Amniotic stem cell (primary cell): ENCODE measurements around the gene OMD.
"Not testable (repeated sequence)": the region's sequence is repeated elsewhere in the genome, so short reads cannot be mapped to it uniquely, and the experiment has no call there.

Experiments
- DNase-seq: peaks from one replicate; lab custom pipeline; 2025; lab: John Stamatoyannopoulos, UW

OMD gene

DNA sequence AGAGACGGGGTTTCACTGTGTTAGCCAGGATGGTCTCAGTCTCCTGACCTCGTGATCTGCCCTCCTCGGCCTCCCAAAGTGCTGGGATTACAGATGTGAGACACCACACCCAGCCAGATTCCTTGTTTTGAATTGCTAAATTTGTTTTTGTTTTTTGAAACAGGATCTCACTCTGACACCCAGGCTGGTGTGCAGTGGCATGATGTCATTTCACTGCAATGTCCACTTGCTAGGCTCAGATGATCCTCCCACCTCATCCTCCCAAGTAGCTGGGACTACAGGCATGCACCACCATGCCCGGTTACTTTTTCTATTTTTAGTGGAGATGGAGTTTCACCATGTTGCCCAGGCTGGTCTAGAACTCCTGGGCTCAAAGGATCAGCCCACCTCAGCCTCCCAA is 13.1 kb downstream of the OMD start:
- not testable (repeated sequence) for DNase-seq

DNA sequence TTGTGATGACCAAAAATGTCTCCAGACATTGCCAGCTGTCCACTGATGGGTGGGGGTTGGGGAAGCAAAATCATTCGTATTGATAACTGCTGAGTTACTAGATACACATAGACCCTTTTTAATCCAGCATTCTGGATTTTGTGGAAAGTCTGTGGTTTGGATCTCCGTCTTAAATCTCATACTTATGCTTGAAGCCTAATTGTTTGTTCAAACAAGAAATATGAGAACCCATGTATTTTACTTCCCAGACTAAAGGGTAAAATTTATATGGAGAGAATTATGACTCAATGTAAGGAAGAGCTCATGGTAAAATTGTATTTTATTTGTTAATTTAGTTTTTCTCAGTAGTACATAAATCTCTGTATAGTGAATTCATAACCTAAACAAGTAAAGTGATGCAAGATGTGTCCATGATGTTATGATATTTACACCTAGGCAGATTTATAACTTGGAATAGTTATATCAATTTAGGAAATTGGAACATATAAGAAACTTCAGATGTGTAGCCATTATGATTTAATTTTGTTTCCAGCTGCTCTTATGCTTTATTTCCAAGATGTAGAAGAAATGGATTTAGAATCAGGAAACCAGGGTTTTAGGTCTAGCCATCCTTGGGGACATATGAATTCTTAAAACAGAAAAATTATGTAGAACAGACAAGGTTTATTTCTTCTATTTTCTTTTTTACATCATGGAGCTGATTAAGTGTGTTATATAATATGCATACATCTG is 15.4 kb downstream of the OMD start:
- no peak for DNase-seq

DNA sequence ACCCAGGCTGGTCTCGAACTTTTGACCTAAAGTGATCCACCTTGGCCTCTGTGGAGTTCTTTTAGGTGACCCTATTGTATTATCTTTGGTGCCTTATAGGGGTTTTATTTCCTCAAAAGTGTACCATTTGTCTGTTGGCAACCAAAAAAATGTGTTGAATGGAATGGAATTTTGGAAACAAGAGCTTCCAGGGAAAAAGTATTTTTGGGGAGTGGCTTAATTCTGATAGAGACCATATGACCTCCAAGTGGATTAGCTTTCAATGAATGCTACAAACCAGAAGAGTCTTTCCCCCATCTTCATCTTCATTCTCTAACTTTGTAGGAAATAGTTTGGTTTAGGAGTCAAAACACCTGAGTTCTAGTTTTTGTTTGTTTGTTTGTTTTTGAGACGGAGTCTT is 16.5 kb downstream of the OMD start:
- DNase-seq: no peak

DNA sequence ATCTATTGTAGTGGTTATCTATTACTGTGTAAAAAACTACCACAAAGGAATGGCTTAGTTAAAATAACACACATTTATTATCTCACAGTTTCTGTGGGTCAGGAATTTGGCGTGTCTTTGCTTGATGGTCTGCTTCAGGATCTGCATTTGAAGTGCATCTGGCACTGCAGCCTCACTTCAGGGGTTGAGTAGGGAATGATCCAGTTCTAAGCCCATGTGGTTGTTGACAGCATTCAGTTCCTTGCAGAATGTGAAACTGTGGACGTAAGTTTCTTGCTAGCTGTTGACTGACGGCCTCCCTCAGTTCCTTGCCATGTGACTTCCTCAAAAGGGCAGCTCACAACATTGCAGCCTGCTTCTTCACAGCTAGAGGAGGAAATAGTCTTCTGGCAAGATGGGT is 17.8 kb downstream of the OMD start:
- no peak for DNase-seq

- DNase-seq: no peak
Measured at GRCh38 chr9:92405818-92406217, 18.5 kb downstream of the OMD start.

DNA sequence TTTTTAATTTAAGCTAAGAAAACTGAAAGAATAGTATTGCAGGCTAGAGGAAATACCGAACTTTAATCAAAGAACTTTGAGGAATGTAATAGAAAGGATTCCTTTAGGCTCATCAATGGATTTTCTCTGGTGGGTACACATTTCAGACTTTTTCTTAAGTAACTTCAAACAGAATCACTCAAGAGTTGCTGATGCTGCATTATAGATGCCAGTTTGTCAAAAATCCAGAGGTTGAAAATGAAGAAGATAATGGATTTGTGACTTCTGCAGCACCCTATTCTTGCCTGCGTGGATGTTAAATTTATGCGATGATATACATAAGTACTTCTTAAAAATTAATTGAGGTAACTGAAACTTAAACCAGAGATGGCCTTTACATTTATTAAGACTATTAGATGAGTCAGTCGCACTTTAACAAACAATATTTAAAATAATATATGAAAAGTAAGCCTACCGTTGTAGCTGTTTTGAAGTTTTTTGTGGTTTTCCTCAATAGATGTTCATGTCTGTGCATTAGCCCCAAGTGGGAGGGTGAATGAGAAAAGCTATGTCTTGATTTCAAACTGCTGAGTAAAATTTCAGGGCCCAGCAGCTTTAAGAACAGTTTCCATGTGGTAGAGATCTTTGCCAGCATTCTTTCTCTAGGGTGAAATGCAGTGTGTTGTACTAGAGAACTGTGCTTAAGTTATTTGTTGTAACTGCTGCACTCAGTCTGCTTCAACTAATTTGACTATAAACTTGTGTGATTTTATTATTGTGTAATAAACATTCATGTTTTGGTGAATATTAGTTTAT is 20.0 kb downstream of the OMD start, which contains the start of gene OGN:
Gene OGN, minus strand, starts transcription at position 537 of the 795 bp plus-strand sequence. CDS start 1,171 bp downstream, outside the sequence.
- no peak for DNase-seq

DNA sequence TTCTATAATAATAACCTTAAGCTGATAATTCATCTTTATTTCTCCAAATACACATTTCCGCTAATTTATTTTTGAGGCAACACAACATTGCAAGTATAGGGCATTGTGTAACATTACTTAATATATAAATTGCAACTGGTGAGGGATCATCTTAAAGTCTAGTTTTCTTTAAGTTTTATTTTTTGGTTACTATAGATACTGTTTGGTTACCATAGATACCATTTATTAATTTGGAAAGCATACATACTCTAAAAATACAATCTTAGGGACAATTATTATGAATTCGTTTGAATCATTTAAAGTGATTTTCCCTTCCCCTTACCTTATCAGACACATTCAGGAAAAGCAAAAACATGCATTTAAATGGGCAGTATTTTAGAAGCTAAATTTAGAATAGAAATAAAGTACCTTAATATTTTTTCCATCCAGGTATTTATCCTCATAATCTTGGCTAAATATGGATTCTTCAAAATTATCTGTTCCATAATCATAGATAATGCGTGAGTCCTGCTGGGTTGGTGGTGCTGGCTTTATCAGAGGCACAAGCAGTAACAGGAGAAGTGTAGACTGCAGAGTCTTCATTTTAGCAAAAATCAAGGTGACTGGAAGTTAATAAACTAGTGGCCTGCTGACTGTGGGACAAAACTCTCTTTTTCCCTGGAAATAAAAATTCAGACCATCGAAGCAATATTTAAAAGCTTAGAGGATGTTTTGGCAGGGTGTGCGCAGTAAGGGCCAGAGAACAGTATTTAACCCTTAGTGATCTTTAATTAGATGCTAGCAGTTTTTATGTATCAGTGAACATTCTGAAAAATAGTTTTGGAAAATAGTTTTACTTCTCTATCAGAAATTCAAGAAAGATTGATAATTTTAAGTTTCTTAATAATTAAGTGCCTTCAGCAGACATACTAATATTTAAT is 21.2 kb downstream of the OMD start:
- DNase-seq: no peak

GRCh38 chr9:92402360-92402759 is 21.9 kb downstream of the OMD start:
- DNase-seq: no peak

DNA sequence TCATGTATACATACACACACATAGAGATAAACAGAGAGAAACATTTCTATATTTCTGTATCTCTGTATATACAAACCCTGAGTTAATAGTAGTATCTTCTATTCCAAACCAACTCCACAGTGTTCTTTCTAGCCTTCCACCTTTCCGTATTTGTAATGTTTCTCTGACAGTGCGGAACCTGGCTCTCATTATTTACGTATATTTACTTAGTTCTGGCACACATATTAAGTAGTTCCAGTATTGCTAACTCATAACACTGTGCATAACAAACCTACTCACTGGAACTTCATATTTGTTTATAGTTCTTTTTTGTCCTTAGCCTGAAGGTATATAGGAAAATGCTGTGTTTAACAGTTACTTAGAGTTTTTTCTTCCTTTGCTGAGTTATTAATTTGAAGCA is 26.4 kb downstream of the OMD start:
- DNase-seq: no peak

DNA sequence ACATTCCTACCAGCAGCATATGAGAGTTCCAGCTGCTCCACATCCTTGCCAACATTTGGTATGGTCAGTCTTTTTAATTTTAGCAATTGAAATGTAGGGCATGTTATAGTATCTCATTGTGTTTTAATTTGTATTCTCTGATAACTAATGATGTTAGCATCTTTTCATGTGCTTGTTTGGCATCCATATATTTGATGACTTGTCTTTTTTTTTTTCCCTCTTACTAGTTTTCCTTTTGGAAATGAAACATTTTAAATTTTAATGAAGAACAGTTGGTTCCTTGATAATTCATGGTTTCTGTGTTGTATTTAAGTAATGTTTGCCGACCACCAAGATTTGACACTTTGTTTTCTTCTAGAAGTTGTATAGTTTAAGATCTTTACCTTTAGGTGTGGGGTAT is 28.7 kb downstream of the OMD start:
- no peak for DNase-seq

DNA sequence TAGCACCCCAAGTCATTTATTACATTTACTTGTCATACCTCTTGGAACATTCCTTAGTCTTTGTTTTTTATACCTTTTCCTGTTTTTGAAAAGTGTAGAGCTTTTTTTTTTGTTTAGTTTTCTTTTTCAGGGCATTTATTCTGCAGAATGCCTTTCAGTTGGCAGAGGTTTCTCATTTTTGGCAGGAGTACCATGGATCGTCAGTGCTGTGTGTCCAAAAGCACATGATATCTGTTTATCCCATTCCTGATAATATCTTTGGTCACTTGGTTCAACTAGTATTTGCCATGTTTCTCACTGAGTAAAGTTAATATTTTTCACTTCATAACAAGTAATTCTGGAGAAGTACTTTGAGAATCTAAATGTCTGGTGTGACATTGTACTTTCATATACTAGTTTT is 30.6 kb downstream of the OMD start:
- no peak for DNase-seq

DNA sequence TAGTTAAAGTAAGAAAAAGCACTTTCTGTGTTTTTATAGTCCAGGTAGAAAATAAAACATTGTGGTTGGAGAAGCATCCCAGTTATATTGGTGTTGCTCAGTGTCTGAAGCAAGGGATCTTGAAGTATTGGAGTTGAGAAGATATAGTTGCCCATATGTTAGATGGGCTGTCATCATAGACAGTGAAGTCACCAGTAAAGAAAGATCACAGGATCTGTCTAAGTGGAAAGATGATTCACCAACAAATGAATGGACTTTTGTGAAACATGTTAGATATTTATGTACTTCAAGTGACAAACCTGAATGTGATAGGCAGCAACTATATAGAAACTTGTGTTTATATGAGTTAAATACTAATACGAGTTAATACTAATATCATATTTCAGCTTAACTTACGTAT is 31.6 kb downstream of the OMD start:
- DNase-seq: no peak

DNA sequence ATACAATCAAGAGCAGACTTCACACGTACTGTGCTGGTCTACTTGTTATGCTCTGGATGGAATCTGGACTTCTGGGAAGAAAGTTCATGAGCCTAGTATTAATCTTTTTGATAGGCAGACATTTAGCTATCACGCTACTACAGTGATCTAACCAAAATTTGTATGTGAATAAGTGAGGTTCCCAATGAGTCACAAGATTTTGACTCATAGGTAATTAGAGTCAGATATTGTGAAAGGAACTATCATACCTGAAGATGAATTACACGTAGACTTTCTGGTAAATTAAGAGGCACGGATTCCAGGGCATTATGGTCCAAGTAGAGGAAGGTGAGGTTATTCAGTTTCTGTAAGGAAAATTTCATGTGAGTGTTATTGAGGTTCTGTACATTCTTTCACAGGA is 38.3 kb downstream of the OMD start:
- no peak for DNase-seq

GRCh38 chr9:92385477-92385876 is 38.8 kb downstream of the OMD start:
- DNase-seq: no peak

- no peak for DNase-seq
Measured at GRCh38 chr9:92385001-92385400, 39.3 kb downstream of the OMD start.

DNA sequence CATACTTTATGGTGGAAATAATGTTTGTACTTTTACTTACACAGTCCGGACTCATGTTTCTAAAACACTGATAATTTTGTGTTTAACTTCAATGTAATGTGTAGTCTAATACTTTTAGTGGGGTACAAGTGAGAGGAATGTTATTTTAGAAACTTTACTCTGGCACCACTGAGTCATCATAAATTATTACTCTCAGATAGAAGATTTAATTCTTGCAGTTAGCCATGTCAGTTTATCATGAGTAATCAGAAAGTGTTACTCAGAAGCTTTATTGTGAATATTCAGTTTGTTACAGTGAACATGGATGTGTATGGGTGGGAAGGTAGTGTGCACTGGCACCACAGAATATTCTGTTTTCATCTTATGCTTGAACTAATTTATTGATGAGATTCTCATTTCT is 39.9 kb downstream of the OMD start:
- DNase-seq: peak; percentile 25

DNA sequence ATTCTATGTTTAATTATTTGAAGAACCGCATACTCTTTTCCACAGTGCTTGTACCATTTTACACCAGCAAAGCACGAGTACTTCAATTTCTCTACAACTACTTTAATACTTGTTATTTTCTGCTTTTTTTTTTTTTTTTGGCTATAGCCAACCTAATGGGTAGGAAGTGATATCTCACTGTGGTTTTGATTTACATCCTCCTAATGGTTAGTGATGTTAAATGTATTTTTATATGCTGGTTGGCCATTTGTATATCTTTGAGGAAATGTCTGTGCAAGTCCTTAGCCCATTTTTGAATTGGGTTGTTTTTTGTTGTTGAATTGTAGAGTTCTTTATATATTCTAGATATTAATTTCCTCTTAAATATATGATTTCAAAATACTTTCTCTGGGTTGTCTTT is 42.5 kb downstream of the OMD start:
- no peak for DNase-seq

- DNase-seq: no peak
Measured at GRCh38 chr9:92380603-92381002, 43.7 kb downstream of the OMD start.

- no peak for DNase-seq
Measured at GRCh38 chr9:92378865-92379560, 45.3 kb downstream of the OMD start.

GRCh38 chr9:92377876-92378275 is 46.4 kb downstream of the OMD start:
- DNase-seq: no peak

- DNase-seq: no peak
Measured at GRCh38 chr9:92373167-92373566, 51.1 kb downstream of the OMD start.

- no peak for DNase-seq
Measured at GRCh38 chr9:92369075-92369474, 55.2 kb downstream of the OMD start.
